ENCODE measurements around the gene MCEMP1. TPM values are rescaled to one million over a fixed set of nuclear protein-coding genes. Genes with fewer than 3 reads are reported as not detected.

The MCEMP1 gene
- polyA plus RNA-seq, 2 of the 4 experiments (the other 2 are of a cell fraction): 0.17 TPM; not detected in 1

- CTCF ChIA-PET: no interaction called here
- Histone ChIP-seq H3K4me2 (no peak overlapping the region), H3K4me1 (no peaks in the 10 kb centered on the region), H3K4me3 (no peak overlapping the region), H3K27ac (no peak overlapping the region), H3K9me3 (no peaks in the 10 kb centered on the region)
- WGBS (ENCODE audit: missing lambda C conversion rate): 11% methylated on average over 3 of the region's 5 CpGs
- ATAC-seq: no peak
- no peak for DNase-seq (ENCODE audit: low read depth in 1 of 2, low spot score in 1 of 2)
- POLR2A ChIA-PET: no interaction called here
- TF ChIP-seq NFE2L2 (conservative IDR thresholded peaks at IDR 0.05; ENCODE audit: low read length): no peak
- TF ChIP-seq NPAS2 (CRISPR knock-in tag; IDR thresholded peaks at IDR 0.05; ENCODE audit: borderline replicate concordance): no peak
- TF ChIP-seq ATOH8 (CRISPR knock-in tag; IDR thresholded peaks at IDR 0.05; ENCODE audit: low read depth): no peak
- no peak for TF ChIP-seq KDM5A (IDR thresholded peaks at IDR 0.05)
- no peak for TF ChIP-seq HMGXB4 (CRISPR knock-in tag; IDR thresholded peaks at IDR 0.05; ENCODE audit: borderline replicate concordance)
- no peak for TF ChIP-seq E2F6 (IDR thresholded peaks at IDR 0.05; ENCODE audit: borderline replicate concordance, low read depth)
- TF ChIP-seq POLR2A (IDR thresholded peaks at IDR 0.05; ENCODE audit: low read length): no peak
- no peak for TF ChIP-seq RFX5 (IDR thresholded peaks at IDR 0.05)
- no peak for TF ChIP-seq BHLHE40 (IDR thresholded peaks at IDR 0.05; ENCODE audit: low read depth, low read length)
- TF ChIP-seq RAD21 (conservative IDR thresholded peaks at IDR 0.05 in 1 of 2, IDR thresholded peaks at IDR 0.05 in 1 of 2): no peak
- no peak for TF ChIP-seq PHF8 (IDR thresholded peaks at IDR 0.05; ENCODE audit: borderline replicate concordance, low read depth)
- TF ChIP-seq TP53 (CRISPR knock-in tag; IDR thresholded peaks at IDR 0.05): no peak
- no peak for TF ChIP-seq JUN (IDR thresholded peaks at IDR 0.05)
- TF ChIP-seq ZSCAN20 (CRISPR knock-in tag; IDR thresholded peaks at IDR 0.05): no peak
- no peak for FAIRE-seq
Observed at GRCh38 chr19:7722231-7722651, 45.4 kb downstream of the MCEMP1 start.

- no peak overlapping the region for H3K4me3 ChIP-seq
- DNase-seq (ENCODE audit: low read depth in 1 of 2, low spot score in 1 of 2) (no peak), ATAC-seq (no peak), FAIRE-seq (no peak)
- TF ChIP-seq RFX5 (IDR thresholded peaks at IDR 0.05) (no peak), JUN (IDR thresholded peaks at IDR 0.05) (no peak)
- WGBS (ENCODE audit: missing lambda C conversion rate): 8% methylated on average over 2 of the region's 2 CpGs
- H3K27ac ChIP-seq: no peak overlapping the region
- no peaks in the 10 kb centered on the region for H3K9me3 ChIP-seq
- ChIA-PET POLR2A (no interaction called here), CTCF (interaction anchor here (0.6 to 2.1 kb wide), 3 partner anchors 45 to 174 kb away, joined by 3 to 10 read pairs (median 5); partner anchors contain the start of gene TRAPPC5)
- no peaks in the 10 kb centered on the region for H3K4me1 ChIP-seq
- H3K4me2 ChIP-seq: no peak overlapping the region
Observed at GRCh38 chr19:7725791-7726190, 48.9 kb downstream of the MCEMP1 start.

- FAIRE-seq: no peak
- Histone ChIP-seq H3K4me2 (no peak overlapping the region), H3K4me3 (no peak overlapping the region), H3K4me1 (no peaks in the 10 kb centered on the region), H3K9me3 (no peaks in the 10 kb centered on the region), H3K27ac (no peak overlapping the region)
- CTCF ChIA-PET: no interaction called here
- no peak; a peak in 2 of 6 replicates for ATAC-seq
- 1% methylated on average over 7 of the region's 16 CpGs for WGBS (ENCODE audit: missing lambda C conversion rate)
- POLR2A ChIA-PET: no interaction called here
- DNase-seq (ENCODE audit: low read depth in 1 of 2, low spot score in 1 of 2): no peak
- no peak for TF ChIP-seq GATA3 (IDR thresholded peaks at IDR 0.05; ENCODE audit: borderline replicate concordance)
Observed at GRCh38 chr19:7729211-7729610, 52.3 kb downstream of the MCEMP1 start.

Other genes starting within 250 kb of the MCEMP1 start
- 1.3 and 1.5 TPM in 2 replicates for gene PEX11G, start 188.1 kb upstream of the MCEMP1 start, polyA plus RNA-seq (2011; rRNA removed)
- 1.8 to 2.9 TPM (median 1.9 TPM) in 3 replicates for gene PEX11G, start 188.1 kb upstream of the MCEMP1 start, polyA plus RNA-seq (2017; fragmentation: RNase III; extraction: RNeasy Plus Mini Kit Qiagen cat#74134 plus additional on column Dnase treatment)
- gene ZNF358, start 161.0 kb upstream of the MCEMP1 start, polyA plus RNA-seq (2011; rRNA removed): 9.5 and 9.9 TPM in 2 replicates
- gene ZNF358, start 161.0 kb upstream of the MCEMP1 start, polyA plus RNA-seq (2017; fragmentation: RNase III; extraction: RNeasy Plus Mini Kit Qiagen cat#74134 plus additional on column Dnase treatment): 10.7 to 15.4 TPM (median 14.0 TPM) in 3 replicates
- gene MCOLN1, start 154.5 kb upstream of the MCEMP1 start, polyA plus RNA-seq (2011; rRNA removed): 13.1 and 13.5 TPM in 2 replicates
- gene MCOLN1, start 154.5 kb upstream of the MCEMP1 start, polyA plus RNA-seq (2017; fragmentation: RNase III; extraction: RNeasy Plus Mini Kit Qiagen cat#74134 plus additional on column Dnase treatment): 8.4 to 13.4 TPM (median 12.6 TPM) in 3 replicates
- gene PNPLA6, start 141.4 kb upstream of the MCEMP1 start, polyA plus RNA-seq (2011; rRNA removed): 13.8 and 17.0 TPM in 2 replicates
- gene PNPLA6, start 141.4 kb upstream of the MCEMP1 start, polyA plus RNA-seq (2017; fragmentation: RNase III; extraction: RNeasy Plus Mini Kit Qiagen cat#74134 plus additional on column Dnase treatment): 40.8 to 66.1 TPM (median 58.1 TPM) in 3 replicates
- 0.81 and 1.3 TPM in 2 replicates for gene CAMSAP3, start 81.2 kb upstream of the MCEMP1 start, polyA plus RNA-seq (2011; rRNA removed)
- 2.4 to 3.6 TPM (median 2.9 TPM) in 3 replicates for gene CAMSAP3, start 81.2 kb upstream of the MCEMP1 start, polyA plus RNA-seq (2017; fragmentation: RNase III; extraction: RNeasy Plus Mini Kit Qiagen cat#74134 plus additional on column Dnase treatment)
- 13.9 and 15.0 TPM in 2 replicates for gene XAB2, start 47.5 kb upstream of the MCEMP1 start, polyA plus RNA-seq (2011; rRNA removed)
- 21.2 to 22.2 TPM (median 21.6 TPM) in 3 replicates for gene XAB2, start 47.5 kb upstream of the MCEMP1 start, polyA plus RNA-seq (2017; fragmentation: RNase III; extraction: RNeasy Plus Mini Kit Qiagen cat#74134 plus additional on column Dnase treatment)
- gene PET100, start 47.3 kb upstream of the MCEMP1 start, polyA plus RNA-seq (2011; rRNA removed): 28.5 and 48.6 TPM in 2 replicates
- gene PET100, start 47.3 kb upstream of the MCEMP1 start, polyA plus RNA-seq (2017; fragmentation: RNase III; extraction: RNeasy Plus Mini Kit Qiagen cat#74134 plus additional on column Dnase treatment): 85.0 to 109 TPM (median 99.3 TPM) in 3 replicates
- not detected in 2 replicates for gene PCP2, start 43.4 kb upstream of the MCEMP1 start, polyA plus RNA-seq (2011; rRNA removed)
- gene PCP2, start 43.4 kb upstream of the MCEMP1 start, polyA plus RNA-seq (2017; fragmentation: RNase III; extraction: RNeasy Plus Mini Kit Qiagen cat#74134 plus additional on column Dnase treatment): 0.19 to 0.41 TPM (median 0.26 TPM) in 3 replicates
- gene STXBP2, start 40.0 kb upstream of the MCEMP1 start, polyA plus RNA-seq (2011; rRNA removed): 44.4 and 47.2 TPM in 2 replicates
- 39.4 to 47.6 TPM (median 41.4 TPM) in 3 replicates for gene STXBP2, start 40.0 kb upstream of the MCEMP1 start, polyA plus RNA-seq (2017; fragmentation: RNase III; extraction: RNeasy Plus Mini Kit Qiagen cat#74134 plus additional on column Dnase treatment)
- gene RETN, start 8.0 kb upstream of the MCEMP1 start, polyA plus RNA-seq (2011; rRNA removed): not detected in 2 replicates
- gene RETN, start 8.0 kb upstream of the MCEMP1 start, polyA plus RNA-seq (2017; fragmentation: RNase III; extraction: RNeasy Plus Mini Kit Qiagen cat#74134 plus additional on column Dnase treatment): not detected in 3 replicates
- 23.8 and 31.6 TPM in 2 replicates for gene TRAPPC5, start 3.7 kb downstream of the MCEMP1 start, polyA plus RNA-seq (2011; rRNA removed)
- 50.9 to 60.8 TPM (median 59.8 TPM) in 3 replicates for gene TRAPPC5, start 3.7 kb downstream of the MCEMP1 start, polyA plus RNA-seq (2017; fragmentation: RNase III; extraction: RNeasy Plus Mini Kit Qiagen cat#74134 plus additional on column Dnase treatment)
- not detected in 2 replicates for gene FCER2, start 25.0 kb downstream of the MCEMP1 start, polyA plus RNA-seq (2011; rRNA removed)
- not detected in 3 replicates for gene FCER2, start 25.0 kb downstream of the MCEMP1 start, polyA plus RNA-seq (2017; fragmentation: RNase III; extraction: RNeasy Plus Mini Kit Qiagen cat#74134 plus additional on column Dnase treatment)
- not detected in 2 replicates for gene CLEC4G, start 55.0 kb downstream of the MCEMP1 start, polyA plus RNA-seq (2011; rRNA removed)
- not detected in 3 replicates for gene CLEC4G, start 55.0 kb downstream of the MCEMP1 start, polyA plus RNA-seq (2017; fragmentation: RNase III; extraction: RNeasy Plus Mini Kit Qiagen cat#74134 plus additional on column Dnase treatment)
- not detected in 2 replicates for gene CD209, start 70.4 kb downstream of the MCEMP1 start, polyA plus RNA-seq (2011; rRNA removed)
- gene CD209, start 70.4 kb downstream of the MCEMP1 start, polyA plus RNA-seq (2017; fragmentation: RNase III; extraction: RNeasy Plus Mini Kit Qiagen cat#74134 plus additional on column Dnase treatment): not detected in 3 replicates
- not detected in 2 replicates for gene CLEC4M, start 86.2 kb downstream of the MCEMP1 start, polyA plus RNA-seq (2011; rRNA removed)
- gene CLEC4M, start 86.2 kb downstream of the MCEMP1 start, polyA plus RNA-seq (2017; fragmentation: RNase III; extraction: RNeasy Plus Mini Kit Qiagen cat#74134 plus additional on column Dnase treatment): not detected in 3 replicates
- gene EVI5L, start 153.1 kb downstream of the MCEMP1 start, polyA plus RNA-seq (2011; rRNA removed): 1.1 and 1.2 TPM in 2 replicates
- gene EVI5L, start 153.1 kb downstream of the MCEMP1 start, polyA plus RNA-seq (2017; fragmentation: RNase III; extraction: RNeasy Plus Mini Kit Qiagen cat#74134 plus additional on column Dnase treatment): 1.2 to 2.3 TPM (median 1.8 TPM) in 3 replicates
- 0.04 and 0.05 TPM in 2 replicates for gene PRR36, start 197.3 kb downstream of the MCEMP1 start, polyA plus RNA-seq (2011; rRNA removed)
- 0.22 to 0.35 TPM (median 0.30 TPM) in 3 replicates for gene PRR36, start 197.3 kb downstream of the MCEMP1 start, polyA plus RNA-seq (2017; fragmentation: RNase III; extraction: RNeasy Plus Mini Kit Qiagen cat#74134 plus additional on column Dnase treatment)
- 4.0 and 5.3 TPM in 2 replicates for gene LRRC8E, start 211.4 kb downstream of the MCEMP1 start, polyA plus RNA-seq (2011; rRNA removed)
- 3.7 to 4.8 TPM (median 4.4 TPM) in 3 replicates for gene LRRC8E, start 211.4 kb downstream of the MCEMP1 start, polyA plus RNA-seq (2017; fragmentation: RNase III; extraction: RNeasy Plus Mini Kit Qiagen cat#74134 plus additional on column Dnase treatment)
- 5.5 TPM in 2 replicates for gene MAP2K7, start 226.8 kb downstream of the MCEMP1 start, polyA plus RNA-seq (2011; rRNA removed)
- 17.4 to 19.4 TPM (median 19.3 TPM) in 3 replicates for gene MAP2K7, start 226.8 kb downstream of the MCEMP1 start, polyA plus RNA-seq (2017; fragmentation: RNase III; extraction: RNeasy Plus Mini Kit Qiagen cat#74134 plus additional on column Dnase treatment)
- 0.21 and 0.40 TPM in 2 replicates for gene TGFBR3L, start 237.7 kb downstream of the MCEMP1 start, polyA plus RNA-seq (2011; rRNA removed)
- 0.70 to 1.4 TPM (median 1.2 TPM) in 3 replicates for gene TGFBR3L, start 237.7 kb downstream of the MCEMP1 start, polyA plus RNA-seq (2017; fragmentation: RNase III; extraction: RNeasy Plus Mini Kit Qiagen cat#74134 plus additional on column Dnase treatment)
- gene SNAPC2, start 243.2 kb downstream of the MCEMP1 start, polyA plus RNA-seq (2011; rRNA removed): 8.8 and 9.2 TPM in 2 replicates
- 13.4 to 13.8 TPM (median 13.8 TPM) in 3 replicates for gene SNAPC2, start 243.2 kb downstream of the MCEMP1 start, polyA plus RNA-seq (2017; fragmentation: RNase III; extraction: RNeasy Plus Mini Kit Qiagen cat#74134 plus additional on column Dnase treatment)
- gene CTXN1, start 249.0 kb downstream of the MCEMP1 start, polyA plus RNA-seq (2011; rRNA removed): 0.79 and 1.2 TPM in 2 replicates
- gene CTXN1, start 249.0 kb downstream of the MCEMP1 start, polyA plus RNA-seq (2017; fragmentation: RNase III; extraction: RNeasy Plus Mini Kit Qiagen cat#74134 plus additional on column Dnase treatment): 7.9 to 10.7 TPM (median 9.9 TPM) in 3 replicates